K562 (cell line): Measurements from ENCODE around the gene ZNF8. TPM values are rescaled to one million over a fixed set of nuclear protein-coding genes. Genes with fewer than 3 reads are reported as not detected.

Source experiments
- CBX5 ChIP-seq: IDR thresholded peaks from 2 replicates; pipeline ENCODE4 v1.6.1; 2014; ENCODE audit warnings: low read depth, borderline replicate concordance
- CHCHD3 ChIP-seq: fragments of 250-450 bp; sonication (Bioruptor Pico); IDR thresholded peaks from 2 replicates; pipeline ENCODE4 v2.1.2; 2022; ENCODE audit warnings: mild to moderate bottlenecking
- DEAF1 ChIP-seq: fragments of 450-650 bp; formaldehyde crosslinking; IDR thresholded peaks from 2 replicates; pipeline ENCODE4 v1.4.0; 2020; ENCODE audit warnings: mild to moderate bottlenecking, moderate library complexity
- ESRRA ChIP-seq: fragments of 450-650 bp; IDR thresholded peaks from 2 replicates; pipeline ENCODE4 v1.6.1; 2014; ENCODE audit warnings: low read depth, mild to moderate bottlenecking, moderate library complexity, borderline replicate concordance
- IRF2 ChIP-seq: sonication (generic); formaldehyde crosslinking; IDR thresholded peaks from 2 replicates; pipeline ENCODE4 v1.8.1; 2022; ENCODE audit warnings: mild to moderate bottlenecking, missing genetic modification reagents
- JUND ChIP-seq, 2 experiments: IDR thresholded peaks; 2 replicates in 1 of 2; 3 replicates in 1 of 2; pipeline ENCODE4 v1.6.1; 2011; ENCODE audit warnings: borderline replicate concordance in 2 of 2, low read depth in 2 of 2, low read length in 2 of 2, improper control_type of control experiment in 1 of 2, missing biosample characterization in 1 of 2, missing genetic modification characterization in 1 of 2, missing genetic modification reagents in 1 of 2
- NCOA1 ChIP-seq: fragments of 450-650 bp; IDR thresholded peaks from 2 replicates; pipeline ENCODE4 v1.6.1; 2016; ENCODE audit warnings: low read depth
- NEUROD1 ChIP-seq: fragments of 150-350 bp; IDR thresholded peaks from 2 replicates; pipeline ENCODE4 v1.6.1; 2014; ENCODE audit warnings: borderline replicate concordance, low read length, low read depth; ENCODE audit not compliant: partially characterized antibody
- NR2C2 ChIP-seq, 2 experiments: fragments of 200-800 bp in 1 of 2; sonication (Bioruptor generic) in 1 of 2; sonication (generic) in 1 of 2; formaldehyde crosslinking in 1 of 2; IDR thresholded peaks; 2 replicates each; pipeline versions ENCODE4 v1.6.1 to v1.8.0; 2016 to 2022; ENCODE audit warnings: mild to moderate bottlenecking in 1 of 2, missing compliant biosample characterization in 1 of 2, missing genetic modification characterization in 1 of 2, missing genetic modification reagents in 1 of 2
- NR4A1 ChIP-seq, 2 experiments: fragments of 250-450 bp in 1 of 2; fragments of 450-650 bp in 1 of 2; sonication (Bioruptor Pico) in 1 of 2; IDR thresholded peaks; 2 replicates each; pipeline versions ENCODE4 v1.4.0 to v1.6.1; 2016 to 2020; ENCODE audit warnings: mild to moderate bottlenecking in 2 of 2, missing compliant biosample characterization in 1 of 2, missing genetic modification characterization in 1 of 2, moderate library complexity in 1 of 2
- SFPQ ChIP-seq: fragments of 200-400 bp; formaldehyde crosslinking; IDR thresholded peaks from 2 replicates; pipeline ENCODE4 v1.6.1; 2017; ENCODE audit warnings: mild to moderate bottlenecking, low read depth, low read length, moderate library complexity
- ZBTB33 ChIP-seq: sonication (generic); formaldehyde crosslinking; IDR thresholded peaks from 2 replicates; pipeline ENCODE4 v1.8.1; 2023; ENCODE audit warnings: mild to moderate bottlenecking, missing genetic modification reagents
- ZNF121 ChIP-seq: sonication (generic); formaldehyde crosslinking; conservative IDR thresholded peaks from 2 replicates; pipeline ENCODE4 v1.8.0; 2022; ENCODE audit warnings: missing genetic modification reagents
- ZNF263 ChIP-seq: sonication (generic); formaldehyde crosslinking; IDR thresholded peaks from 2 replicates; pipeline ENCODE4 v1.8.0; 2022; ENCODE audit warnings: mild to moderate bottlenecking, missing genetic modification reagents, borderline replicate concordance
- ZNF57 ChIP-seq: fragments of 450-650 bp; formaldehyde crosslinking; IDR thresholded peaks from 2 replicates; pipeline ENCODE4 v1.4.0; 2020; ENCODE audit warnings: mild to moderate bottlenecking, moderate library complexity
- ZNF696 ChIP-seq: fragments of 250-450 bp; sonication (Bioruptor Pico); conservative IDR thresholded peaks from 2 replicates; pipeline ENCODE4 v1.4.0; 2020; ENCODE audit warnings: mild to moderate bottlenecking, moderate library complexity
- polyA plus RNA-seq, 8 experiments: library from polyadenylated mRNA; depleted of rRNA in 4 of 8; stranded (reverse) in 5 of 8; unstranded in 3 of 8; fragments of >200 nt; fragmentation: Nextera tagmentation in 2 of 8; fragmentation: Illumina TruSeq in 1 of 8; extraction: Ambion mirVana in 2 of 8; extraction: Trizol in 1 of 8; gene quantifications; 2 replicates each; pipeline versions ENCODE4 v1.2.1 to v1.2.3, GENCODE V29; 2011 to 2014; ENCODE audit warnings: inconsistent platforms in 1 of 8, missing spikeins in 1 of 8
- total RNA-seq, 7 experiments: library from RNA; depleted of rRNA in 6 of 7; stranded (reverse); fragments of >200 nt in 6 of 7; fragmentation: Illumina TruSeq in 2 of 7; extraction: Trizol in 2 of 7; gene quantifications; 2 replicates each; pipeline versions ENCODE4 v1.2.1 to v1.2.3, GENCODE V29; 2011 to 2021; ENCODE audit warnings: low replicate concordance in 1 of 7
- TF ChIP-seq, protein P1 (sequence below): fragments of 450-650 bp; IDR thresholded peaks from 2 replicates; pipeline ENCODE4 v1.6.1; 2018; ENCODE audit warnings: mild to moderate bottlenecking, low read depth; ENCODE audit not compliant: partially characterized antibody

Gene ZNF8
- total and polyA plus RNA-seq, 9 of the 15 experiments (the other 6 are each of a cell fraction or from before 2014, with no cell fraction given): 0.71 to 7.7 (median 4.7) TPM

DNA sequence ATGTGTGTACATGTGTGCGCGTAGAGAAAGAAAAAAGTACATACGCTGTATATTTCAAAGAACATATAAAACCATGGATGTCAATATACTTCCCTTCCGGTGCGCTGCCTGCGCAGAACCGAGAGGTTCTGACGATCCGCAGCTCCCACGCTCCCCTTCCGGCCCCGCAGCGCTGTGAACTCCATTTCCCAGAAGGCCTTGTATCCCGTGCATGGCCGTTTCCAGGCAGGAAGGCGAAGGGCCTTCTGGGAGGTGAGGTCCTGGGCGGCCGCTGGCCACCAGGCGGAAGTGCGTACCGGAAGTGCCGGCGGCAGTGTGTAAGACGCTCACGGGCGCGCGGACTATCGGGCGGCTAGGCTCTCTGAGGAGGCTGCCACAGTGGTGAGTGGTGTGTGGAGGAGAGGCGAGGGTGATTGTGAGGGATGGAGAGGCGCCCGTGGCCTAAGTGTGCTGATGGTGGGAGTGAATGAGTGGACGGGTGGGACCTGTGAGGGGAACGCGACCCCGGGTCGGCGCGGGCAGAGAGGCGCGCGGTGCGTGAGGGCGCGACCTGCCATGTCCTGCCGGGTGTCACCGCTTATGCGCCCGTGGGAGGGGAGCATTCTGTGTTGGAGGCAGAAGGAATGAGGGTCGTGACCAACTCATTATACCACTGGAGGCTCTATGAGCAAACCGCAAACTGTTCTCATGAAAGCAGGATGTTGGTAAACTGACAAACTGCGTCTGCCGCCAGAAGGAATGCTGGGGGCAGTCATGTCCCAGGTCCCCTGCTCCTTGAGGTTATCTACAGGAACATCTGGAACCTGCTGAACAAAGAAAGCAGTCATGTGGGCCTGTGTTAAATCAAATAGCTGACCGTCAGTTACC is 26.5 kb downstream of the ZNF8 start, which contains the start of gene ERVK3-1 (continued):
- TF ChIP-seq NR4A1 (CRISPR knock-in tag; IDR thresholded peaks at IDR 0.05) (no peak), NR4A1 (tag; IDR thresholded peaks at IDR 0.05) (0 out of 2 replicates have a peak, but pooled peaks have one; percentile 40), ZBTB33 (CRISPR knock-in tag) (no peak), CHCHD3 (CRISPR knock-in tag) (no peak), SFPQ (no peak), NR2C2 (CRISPR knock-in tag; IDR thresholded peaks at IDR 0.05) (peak; percentile 82), NR2C2 (tag; IDR thresholded peaks at IDR 0.05) (peak; percentile 94), ESRRA (peak; percentile 61; the same call in 1 of the 2 replicates), ZNF696 (CRISPR knock-in tag) (no peak), DEAF1 (CRISPR knock-in tag) (no peak), IRF2 (CRISPR knock-in tag) (no peak), ZNF57 (CRISPR knock-in tag) (no peak), ZNF121 (CRISPR knock-in tag) (no peak), ZNF263 (CRISPR knock-in tag) (peak; percentile 65; the same call in 1 of the 2 replicates), CBX5 (no peak), NEUROD1 (peak; percentile 25), NCOA1 (peak; percentile 75), JUND (IDR thresholded peaks at IDR 0.05; ENCODE audit: borderline replicate concordance, low read depth, low read length) (peak; percentile 51; the same call in 1 of the 2 replicates), JUND (tag; IDR thresholded peaks at IDR 0.05; ENCODE audit: borderline replicate concordance, low read depth, low read length) (peak; percentile 28; the same call in 1 of the 3 replicates)
- TF ChIP-seq, protein P1, sequence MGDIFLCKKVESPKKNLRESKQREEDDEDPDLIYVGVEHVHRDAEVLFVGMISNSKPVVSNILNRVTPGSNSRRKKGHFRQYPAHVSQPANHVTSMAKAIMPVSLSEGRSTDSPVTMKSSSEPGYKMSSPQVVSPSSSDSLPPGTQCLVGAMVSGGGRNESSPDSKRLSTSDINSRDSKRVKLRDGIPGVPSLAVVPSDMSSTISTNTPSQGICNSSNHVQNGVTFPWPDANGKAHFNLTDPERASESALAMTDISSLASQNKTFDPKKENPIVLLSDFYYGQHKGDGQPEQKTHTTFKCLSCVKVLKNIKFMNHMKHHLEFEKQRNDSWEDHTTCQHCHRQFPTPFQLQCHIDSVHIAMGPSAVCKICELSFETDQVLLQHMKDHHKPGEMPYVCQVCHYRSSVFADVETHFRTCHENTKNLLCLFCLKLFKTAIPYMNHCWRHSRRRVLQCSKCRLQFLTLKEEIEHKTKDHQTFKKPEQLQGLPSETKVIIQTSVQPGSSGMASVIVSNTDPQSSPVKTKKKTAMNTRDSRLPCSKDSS: no peak
